ENCODE results near the gene PTCRA. TPM values are rescaled to one million over a fixed set of nuclear protein-coding genes. Genes with fewer than 3 reads are reported as not detected.

The PTCRA gene
- total RNA-seq, 1 experiment from 2014 or later = not detected

GRCh38 chr6:42963179-42963854 lies 47.5 kb downstream of the PTCRA start:
- ChIA-PET POLR2A (no interaction called here), CTCF (interaction anchor here (0.7 to 2.5 kb wide), 11 partner anchors 12 to 180 kb away, joined by 3 to 17 read pairs (median 5); partner anchors contain the start of genes CNPY3, KLHDC3, MEA1 and PEX6)
- Mint-ChIP-seq H3K9me3 (no peaks in the 10 kb centered on the region), H3K4me1 (peaks cover 11% of the 10 kb centered on the region; the same call in 1 of the 2 replicates), H3K27ac (no peak overlapping the region), H3K36me3 (no peaks in the 10 kb centered on the region), H3K27me3 (ENCODE audit: low read depth) (peaks cover 36% of the 10 kb centered on the region), H3K4me3 (no peak overlapping the region)
- ATAC-seq (peak; percentile 1; the same call in 1 of the 2 replicates), DNase-seq (ENCODE audit: low spot score) (no peak)
- TF ChIP-seq ATF6 (CRISPR knock-in tag; IDR thresholded peaks at IDR 0.05) (no peak), NR3C1 (CRISPR knock-in tag; conservative IDR thresholded peaks at IDR 0.05; ENCODE audit: low read depth) (no peak), CDX4 (CRISPR knock-in tag; IDR thresholded peaks at IDR 0.05; ENCODE audit: borderline replicate concordance) (no peak), ARID4B (CRISPR knock-in tag; IDR thresholded peaks at IDR 0.05; ENCODE audit: borderline replicate concordance) (no peak), PRDM15 (CRISPR knock-in tag; IDR thresholded peaks at IDR 0.05) (no peak), IRF1 (CRISPR knock-in tag; IDR thresholded peaks at IDR 0.05) (no peak), MLX (CRISPR knock-in tag; IDR thresholded peaks at IDR 0.05) (no peak), MXD4 (CRISPR knock-in tag; IDR thresholded peaks at IDR 0.05; ENCODE audit: borderline replicate concordance) (no peak), ERG (CRISPR knock-in tag; IDR thresholded peaks at IDR 0.05) (no peak), CREB1 (CRISPR knock-in tag; IDR thresholded peaks at IDR 0.05) (no peak), FOXP1 (CRISPR knock-in tag; IDR thresholded peaks at IDR 0.05; ENCODE audit: borderline replicate concordance) (no peak), PRRX2 (CRISPR knock-in tag; IDR thresholded peaks at IDR 0.05) (no peak), E2F1 (CRISPR knock-in tag; IDR thresholded peaks at IDR 0.05) (no peak), EMX1 (CRISPR knock-in tag; IDR thresholded peaks at IDR 0.05) (no peak), ZNF512 (CRISPR knock-in tag; IDR thresholded peaks at IDR 0.05; ENCODE audit: borderline replicate concordance) (no peak), ZNF281 (CRISPR knock-in tag; IDR thresholded peaks at IDR 0.05) (no peak)

Data from WTC11 (cell line).